ENCODE measurements around the gene POP7.

Gene POP7

DNA sequence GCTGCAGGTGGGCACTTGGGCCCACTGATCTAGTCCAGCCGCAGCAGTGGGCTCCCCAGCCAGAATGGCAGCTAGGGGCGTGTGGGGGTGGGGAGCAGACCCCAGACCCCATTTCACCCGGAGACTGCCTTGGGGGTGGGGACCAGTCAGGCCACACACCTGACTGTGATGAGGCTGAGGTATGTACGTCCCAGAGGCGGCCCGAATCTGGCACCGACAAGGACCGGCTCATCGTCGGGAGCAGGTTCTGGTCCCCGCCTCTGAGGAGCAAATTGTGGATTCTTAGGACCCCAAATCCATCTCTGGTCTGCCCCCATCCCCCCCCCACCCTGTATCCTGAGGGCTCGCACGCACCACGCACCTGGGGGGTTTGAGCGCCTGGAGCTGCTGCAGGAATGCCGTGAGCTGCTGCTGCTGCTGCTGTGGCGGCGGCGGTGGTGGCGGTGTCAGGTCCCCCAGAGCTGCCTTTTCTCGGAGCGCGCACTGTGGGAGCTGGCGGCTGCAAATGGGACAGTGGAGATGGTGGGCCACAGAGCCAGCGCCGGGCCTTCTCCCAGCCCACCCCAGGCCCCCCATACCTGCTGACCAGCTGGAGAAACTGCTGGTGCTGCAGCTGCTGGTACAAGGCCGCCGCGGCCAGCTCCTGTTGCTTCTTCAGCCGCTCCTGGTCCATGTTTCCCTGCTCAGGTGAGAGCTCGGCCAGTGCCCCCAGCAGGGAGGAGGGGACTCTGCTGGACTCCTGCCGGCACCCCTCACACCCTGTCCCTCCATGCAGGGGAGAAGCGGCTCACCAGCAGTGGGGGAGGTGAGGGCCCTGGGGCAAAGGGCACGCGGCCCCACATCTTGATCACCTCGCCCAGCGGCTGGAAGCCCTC, 22.0 kb upstream of the POP7 start:
- H3K27ac Mint-ChIP-seq: no peak overlapping the region
- H3K4me1 Mint-ChIP-seq: peaks cover 6% of the 10 kb centered on the region
- H3K9me3 Mint-ChIP-seq: no peaks in the 10 kb centered on the region
- no peak for ATAC-seq (ENCODE audit: low read depth)
- DNase-seq (ENCODE audit: low spot score in 2 of 2): no peak
- H3K4me3 Mint-ChIP-seq: no peak overlapping the region
- H3K27me3 Mint-ChIP-seq: no peaks in the 10 kb centered on the region
- H3K36me3 Mint-ChIP-seq: peaks cover 13% of the 10 kb centered on the region

GRCh38 chr7:100684534-100685042, 21.3 kb upstream of the POP7 start:
- Mint-ChIP-seq H3K9me3 (no peaks in the 10 kb centered on the region), H3K4me1 (peaks cover 10% of the 10 kb centered on the region), H3K4me3 (no peak overlapping the region), H3K36me3 (peaks cover 13% of the 10 kb centered on the region), H3K27ac (no peak overlapping the region), H3K27me3 (no peaks in the 10 kb centered on the region)
- no peak for ATAC-seq (ENCODE audit: low read depth)
- no peak for DNase-seq (ENCODE audit: low spot score in 2 of 2)

DNA sequence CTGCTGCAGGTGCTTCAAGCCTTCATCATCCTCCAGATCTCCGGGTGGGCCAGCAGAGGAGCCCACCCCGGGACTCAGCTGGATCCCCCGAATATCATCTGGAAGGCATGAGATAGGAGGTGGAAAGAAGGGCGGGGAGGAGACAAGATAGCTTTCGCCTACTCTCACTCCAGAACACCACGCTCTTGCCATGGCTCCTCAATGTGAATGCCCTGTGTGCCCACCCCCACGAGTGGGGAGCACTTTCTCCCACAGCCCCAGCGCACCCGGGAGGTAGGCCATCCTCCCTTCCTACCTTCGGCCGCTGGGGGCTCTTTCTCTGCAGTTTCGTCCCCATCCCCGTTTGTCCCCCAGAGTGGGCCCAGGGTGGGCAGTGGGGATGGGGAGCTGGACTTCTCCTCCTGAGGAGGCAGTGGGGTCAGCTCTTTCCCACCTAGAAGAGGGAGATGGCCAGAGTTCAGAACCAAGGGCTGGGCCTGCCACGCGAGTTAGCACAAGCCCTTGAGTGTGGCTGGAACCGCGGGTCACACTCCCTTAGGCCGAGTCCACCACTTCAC, 20.8 kb upstream of the POP7 start:
- H3K4me3 Mint-ChIP-seq: no peak overlapping the region
- H3K36me3 Mint-ChIP-seq: peaks cover 12% of the 10 kb centered on the region
- DNase-seq (ENCODE audit: low spot score in 2 of 2): no peak
- ATAC-seq (ENCODE audit: low read depth): no peak
- H3K4me1 Mint-ChIP-seq: peaks cover 11% of the 10 kb centered on the region
- H3K27me3 Mint-ChIP-seq: no peaks in the 10 kb centered on the region
- H3K9me3 Mint-ChIP-seq: no peaks in the 10 kb centered on the region
- no peak overlapping the region for H3K27ac Mint-ChIP-seq

DNA sequence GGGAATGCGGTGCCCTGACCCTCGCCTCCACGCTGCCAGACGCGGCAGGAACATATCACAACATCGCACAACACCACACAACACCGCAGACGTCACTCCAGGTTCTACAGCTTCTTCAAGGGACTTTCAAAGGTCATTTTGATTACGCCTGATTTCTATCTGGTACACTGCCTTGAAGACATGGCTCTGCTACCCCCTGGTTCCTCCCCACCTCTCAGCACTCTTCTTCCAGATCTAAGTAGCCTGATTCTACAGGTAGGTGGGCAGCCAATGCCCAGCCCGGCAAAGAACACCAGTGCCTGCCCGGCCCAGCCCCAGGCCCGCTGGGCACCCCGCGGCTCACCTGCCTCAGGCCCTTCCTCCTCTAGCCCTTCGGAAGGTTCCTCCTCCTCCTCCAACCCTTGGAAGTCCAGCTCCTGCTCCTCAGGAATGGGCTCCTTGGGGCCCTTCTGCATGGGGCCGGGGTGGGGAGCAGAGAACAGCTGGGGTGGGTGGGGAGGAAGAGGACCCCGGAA, 20.2 kb upstream of the POP7 start:
- H3K4me1 Mint-ChIP-seq: peaks cover 9% of the 10 kb centered on the region
- peaks cover 11% of the 10 kb centered on the region for H3K36me3 Mint-ChIP-seq
- no peaks in the 10 kb centered on the region for H3K27me3 Mint-ChIP-seq
- ATAC-seq (ENCODE audit: low read depth) (no peak), DNase-seq (ENCODE audit: low spot score in 2 of 2) (no peak)
- H3K4me3 Mint-ChIP-seq: no peak overlapping the region
- no peaks in the 10 kb centered on the region for H3K9me3 Mint-ChIP-seq
- H3K27ac Mint-ChIP-seq: no peak overlapping the region

DNA sequence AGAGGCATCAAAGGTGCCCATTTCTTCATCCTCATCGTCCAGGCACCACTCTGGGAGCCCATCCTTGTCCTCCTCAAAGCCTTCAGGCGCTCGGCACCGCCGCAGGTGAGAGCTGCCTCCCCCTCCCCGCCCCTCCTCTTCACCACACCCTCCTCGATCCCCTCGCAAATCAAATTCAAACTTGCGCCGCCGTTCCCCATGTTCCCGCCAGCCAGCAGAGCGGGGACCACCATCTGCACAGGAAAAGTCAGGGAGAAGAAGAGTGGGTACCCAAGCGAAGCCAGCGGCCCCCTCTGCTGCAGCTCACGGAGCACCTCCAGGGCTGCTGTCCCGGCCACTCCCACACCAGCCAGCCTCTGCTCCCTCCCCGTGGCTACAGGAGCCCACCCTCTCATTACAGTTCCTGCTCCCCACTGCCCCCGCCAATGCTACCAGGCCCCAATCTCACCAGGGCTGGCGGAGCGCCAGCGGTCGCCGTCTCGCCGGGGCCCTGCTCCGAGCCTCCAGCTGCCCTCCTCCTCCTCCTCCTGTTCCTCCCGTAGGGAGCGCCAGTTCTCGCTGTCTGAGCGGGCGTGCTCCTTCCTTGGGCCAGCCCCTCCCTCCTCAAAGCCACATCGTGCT, 19.6 kb upstream of the POP7 start:
- Mint-ChIP-seq H3K9me3 (no peaks in the 10 kb centered on the region), H3K27me3 (no peaks in the 10 kb centered on the region), H3K4me3 (no peak overlapping the region), H3K4me1 (peaks cover 9% of the 10 kb centered on the region), H3K27ac (no peak overlapping the region), H3K36me3 (peaks cover 11% of the 10 kb centered on the region)
- ATAC-seq (ENCODE audit: low read depth) (no peak), DNase-seq (ENCODE audit: low spot score in 2 of 2) (no peak)

GRCh38 chr7:100686822-100687211, 19.1 kb upstream of the POP7 start:
- Mint-ChIP-seq H3K4me3 (no peak overlapping the region), H3K9me3 (no peaks in the 10 kb centered on the region), H3K36me3 (peaks cover 11% of the 10 kb centered on the region), H3K27ac (no peak overlapping the region), H3K27me3 (no peaks in the 10 kb centered on the region), H3K4me1 (peaks cover 12% of the 10 kb centered on the region)
- ATAC-seq (ENCODE audit: low read depth) (no peak), DNase-seq (ENCODE audit: low spot score in 2 of 2) (no peak)

DNA sequence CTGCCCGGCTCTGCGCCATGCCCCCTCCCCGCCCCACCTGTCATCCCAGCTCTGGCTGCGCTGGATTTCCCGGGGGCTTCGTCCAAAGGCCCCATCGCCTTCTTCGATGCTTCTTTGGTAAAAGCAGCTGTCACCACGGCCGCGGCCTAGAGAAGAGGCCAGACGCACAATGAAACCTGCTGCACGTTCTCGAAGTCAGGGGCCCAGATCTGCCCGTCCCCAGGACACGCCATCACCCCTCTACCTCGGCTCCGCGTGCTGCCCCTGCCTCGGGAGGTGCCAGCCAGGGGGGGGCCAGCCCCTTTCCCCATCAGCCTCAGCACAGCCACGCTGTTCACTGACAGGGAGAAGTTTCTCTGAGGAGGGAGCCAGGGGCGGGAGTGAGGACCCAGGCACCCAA, 18.7 kb upstream of the POP7 start:
- peaks cover 11% of the 10 kb centered on the region for H3K36me3 Mint-ChIP-seq
- H3K4me3 Mint-ChIP-seq: no peak overlapping the region
- H3K27me3 Mint-ChIP-seq: no peaks in the 10 kb centered on the region
- peaks cover 15% of the 10 kb centered on the region for H3K4me1 Mint-ChIP-seq
- no peak for ATAC-seq (ENCODE audit: low read depth)
- H3K9me3 Mint-ChIP-seq: no peaks in the 10 kb centered on the region
- no peak overlapping the region for H3K27ac Mint-ChIP-seq
- DNase-seq (ENCODE audit: low spot score in 2 of 2): no peak

- Mint-ChIP-seq H3K36me3 (peaks cover 11% of the 10 kb centered on the region), H3K27me3 (no peaks in the 10 kb centered on the region), H3K4me3 (no peak overlapping the region), H3K27ac (no peak overlapping the region), H3K9me3 (no peaks in the 10 kb centered on the region), H3K4me1 (peaks cover 21% of the 10 kb centered on the region)
- DNase-seq (ENCODE audit: low spot score in 2 of 2) (no peak), ATAC-seq (ENCODE audit: low read depth) (no peak)
Measured at GRCh38 chr7:100687751-100688300, 18.1 kb upstream of the POP7 start.

GRCh38 chr7:100688326-100688860, 17.5 kb upstream of the POP7 start:
- H3K27ac Mint-ChIP-seq: peak overlapping the region; percentile 75
- no peaks in the 10 kb centered on the region for H3K9me3 Mint-ChIP-seq
- H3K4me1 Mint-ChIP-seq: peaks cover 26% of the 10 kb centered on the region
- DNase-seq (ENCODE audit: low spot score in 2 of 2) (no peak), ATAC-seq (ENCODE audit: low read depth) (no peak)
- no peaks in the 10 kb centered on the region for H3K27me3 Mint-ChIP-seq
- peaks cover 9% of the 10 kb centered on the region for H3K36me3 Mint-ChIP-seq
- no peak overlapping the region for H3K4me3 Mint-ChIP-seq

- H3K4me1 Mint-ChIP-seq: peaks cover 26% of the 10 kb centered on the region
- ATAC-seq (ENCODE audit: low read depth): no peak
- H3K9me3 Mint-ChIP-seq: no peaks in the 10 kb centered on the region
- DNase-seq (ENCODE audit: low spot score in 2 of 2): no peak
- peaks cover 9% of the 10 kb centered on the region for H3K36me3 Mint-ChIP-seq
- H3K27me3 Mint-ChIP-seq: no peaks in the 10 kb centered on the region
- H3K4me3 Mint-ChIP-seq: peak overlapping the region; percentile 27
- H3K27ac Mint-ChIP-seq: peak overlapping the region; percentile 75
Measured at GRCh38 chr7:100689230-100690135, 16.4 kb upstream of the POP7 start.

DNA sequence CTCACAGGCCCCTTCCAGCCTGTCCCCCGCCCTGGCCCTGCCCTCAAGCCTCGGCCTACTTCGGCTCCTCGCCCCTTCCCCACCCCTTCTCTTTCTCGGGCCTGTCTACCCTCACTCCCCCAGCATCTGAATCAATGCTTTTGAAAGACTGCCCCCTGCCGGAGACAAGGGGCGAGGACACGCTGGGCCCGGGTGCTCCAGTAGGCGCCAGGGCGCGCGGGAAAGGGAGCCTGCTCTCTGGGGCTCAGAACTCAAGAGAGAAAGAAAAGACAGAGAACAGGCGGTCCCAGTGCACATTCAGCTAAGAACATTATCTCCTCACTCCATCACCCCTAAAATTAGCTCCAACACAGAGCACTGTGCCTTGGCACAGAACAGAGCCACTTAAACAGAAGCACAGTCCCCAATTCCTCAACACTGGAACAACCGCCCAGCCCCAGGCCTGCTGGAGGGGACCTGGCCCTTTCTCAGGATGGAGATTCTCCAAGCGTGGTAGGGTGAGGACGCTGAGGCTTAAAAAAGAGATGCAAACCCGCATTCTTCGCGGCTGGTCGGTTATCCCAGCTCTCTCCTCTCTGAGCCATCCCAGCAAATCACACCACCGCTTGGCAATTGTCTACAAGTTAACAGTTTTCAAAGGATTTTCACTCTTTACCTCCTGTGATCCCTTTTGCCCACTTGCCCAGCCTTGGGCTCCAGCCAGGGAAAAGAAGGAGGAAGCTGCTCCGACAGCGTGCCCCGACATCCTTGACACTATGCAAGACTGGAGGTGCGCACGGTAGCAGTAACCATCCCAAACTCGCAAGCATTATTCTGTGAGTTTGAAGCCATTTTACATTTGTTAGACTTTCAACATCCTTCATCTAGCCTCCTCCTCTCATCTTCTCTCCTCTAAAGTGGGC, 14.0 kb upstream of the POP7 start:
- peaks cover 31% of the 10 kb centered on the region for H3K4me1 Mint-ChIP-seq
- no peaks in the 10 kb centered on the region for H3K9me3 Mint-ChIP-seq
- DNase-seq (ENCODE audit: low spot score in 2 of 2) (peak; percentile 81 to 89), ATAC-seq (ENCODE audit: low read depth) (peak; percentile 54)
- peak overlapping the region; percentile 91 for H3K4me3 Mint-ChIP-seq
- peaks cover 7% of the 10 kb centered on the region for H3K36me3 Mint-ChIP-seq
- H3K27me3 Mint-ChIP-seq: no peaks in the 10 kb centered on the region
- no peak overlapping the region for H3K27ac Mint-ChIP-seq

GRCh38 chr7:100692578-100692961, 13.4 kb upstream of the POP7 start:
- peak overlapping the region; percentile 91 for H3K4me3 Mint-ChIP-seq
- peak overlapping the region; percentile 90 for H3K27ac Mint-ChIP-seq
- H3K9me3 Mint-ChIP-seq: no peaks in the 10 kb centered on the region
- no peak for ATAC-seq (ENCODE audit: low read depth)
- no peak for DNase-seq (ENCODE audit: low spot score in 2 of 2)
- peaks cover 7% of the 10 kb centered on the region for H3K36me3 Mint-ChIP-seq
- H3K4me1 Mint-ChIP-seq: peaks cover 31% of the 10 kb centered on the region
- no peaks in the 10 kb centered on the region for H3K27me3 Mint-ChIP-seq

All from memory B cell (primary cell).